DMS114 treated with DMSO at 0.1 percent for 48 hours (cell line): ENCODE measurements around the gene HNRNPR.
"Not testable (repeated sequence)": the region's sequence is repeated elsewhere in the genome, so short reads cannot be mapped to it uniquely, and the experiment has no call there.

Experiments
- DNase-seq: peaks from one replicate; lab custom pipeline; 2025; ENCODE audit not compliant: unreplicated experiment; lab: John Stamatoyannopoulos, UW

The HNRNPR gene

GRCh38 chr1:23344111-23344986, at the start of gene HNRNPR:
Gene HNRNPR, minus strand, starts transcription at chr1:23344284. Its CDS starts 3,276 bp downstream, at chr1:23341008.
- DNase-seq, result peak; percentile 99

- DNase-seq, result no peak
These were observed 49.6 kb upstream of the HNRNPR start for GRCh38 chr1:23393706-23394105.

- peak; percentile 44 for DNase-seq
These were observed 48.2 kb upstream of the HNRNPR start for GRCh38 chr1:23392125-23392855.

GRCh38 chr1:23389837-23390321, 45.8 kb upstream of the HNRNPR start:
- DNase-seq, result no peak

- no peak for DNase-seq
These were observed 43.4 kb upstream of the HNRNPR start for GRCh38 chr1:23387494-23387893.

- no peak for DNase-seq
These were observed 41.1 kb upstream of the HNRNPR start for GRCh38 chr1:23385119-23385621.

GRCh38 chr1:23384312-23385058, 40.4 kb upstream of the HNRNPR start:
- DNase-seq, result no peak

GRCh38 chr1:23383577-23384311, 39.7 kb upstream of the HNRNPR start:
- DNase-seq, result no peak

GRCh38 chr1:23381233-23381885, 37.3 kb upstream of the HNRNPR start:
- DNase-seq, result no peak

GRCh38 chr1:23380719-23381118, 36.6 kb upstream of the HNRNPR start:
- DNase-seq, result no peak

GRCh38 chr1:23380236-23380635, 36.2 kb upstream of the HNRNPR start:
- DNase-seq, result not testable (repeated sequence)

GRCh38 chr1:23376890-23377811, 33.1 kb upstream of the HNRNPR start:
- DNase-seq, result no peak

GRCh38 chr1:23374079-23374735, 30.1 kb upstream of the HNRNPR start:
- DNase-seq, result not testable (repeated sequence)

- no peak for DNase-seq
These were observed 28.1 kb upstream of the HNRNPR start for GRCh38 chr1:23371987-23372880.

GRCh38 chr1:23370709-23371584, 26.9 kb upstream of the HNRNPR start:
- DNase-seq, result no peak

- no peak for DNase-seq
These were observed 26.2 kb upstream of the HNRNPR start for GRCh38 chr1:23370330-23370708.
